GM23338 (cell line): ENCODE measurements around the gene DVL2. TPM values are rescaled to one million over a fixed set of nuclear protein-coding genes. Genes with fewer than 3 reads are reported as not detected.
A peak's percentile ranks its signal among the peaks of the same experiment; 100 is the strongest.

Source experiments
- ATAC-seq: fragments of 200-7000 bp; cut with Tn5 transposase; 3 replicates; pipeline ENCODE4 v1.9.1; 2020
- DNase-seq: peaks from one replicate; pipeline ENCODE4 v3.0.0-alpha.2; 2015; ENCODE audit warnings: low spot score
- H2AFZ ChIP-seq: fragments of 200-600 bp; sonication (generic); 2 replicates; pipeline ENCODE4 v1.8.0; 2016; ENCODE audit warnings: antibody characterized with exemption, mild to moderate bottlenecking, moderate library complexity
- H3F3A ChIP-seq: fragments of 200-600 bp; sonication (generic); replicated peaks from 2 replicates; pipeline ENCODE4 v1.8.0; 2017; ENCODE audit warnings: antibody characterized with exemption, mixed run types, low read depth
- H3K27ac ChIP-seq: fragments of 200-600 bp; sonication (generic); 2 replicates; pipeline ENCODE4 v1.6.1; 2016; ENCODE audit warnings: low read depth
- H3K27me3 ChIP-seq: fragments of 200-600 bp; sonication (generic); 2 replicates; pipeline ENCODE4 v1.8.0; 2016; ENCODE audit warnings: mild to moderate bottlenecking, mixed run types, moderate library complexity; ENCODE audit not compliant: insufficient read depth
- H3K36me3 ChIP-seq: fragments of 200-600 bp; sonication (generic); 2 replicates; pipeline ENCODE4 v1.8.0; 2016; ENCODE audit warnings: mild to moderate bottlenecking; ENCODE audit not compliant: insufficient read depth
- H3K4me1 ChIP-seq: fragments of 200-600 bp; sonication (generic); 2 replicates; pipeline ENCODE4 v1.8.0; 2016; ENCODE audit warnings: mild to moderate bottlenecking, moderate library complexity; ENCODE audit not compliant: insufficient read depth
- H3K4me2 ChIP-seq: fragments of 200-600 bp; sonication (generic); 2 replicates; pipeline ENCODE4 v1.7.1; 2017; ENCODE audit warnings: mixed run types
- H3K4me3 ChIP-seq: fragments of 200-600 bp; sonication (generic); 2 replicates; pipeline ENCODE4 v1.6.1; 2016; ENCODE audit warnings: mixed run types
- H3K79me2 ChIP-seq: fragments of 200-600 bp; sonication (generic); replicated peaks from 2 replicates; pipeline ENCODE4 v1.8.0; 2017; ENCODE audit warnings: mild to moderate bottlenecking; ENCODE audit not compliant: insufficient read depth
- H3K9me2 ChIP-seq: fragments of 200-600 bp; sonication (generic); 2 replicates; pipeline ENCODE4 v1.8.0; 2017; ENCODE audit not compliant: insufficient read depth
- H4K20me1 ChIP-seq: fragments of 200-600 bp; sonication (generic); replicated peaks from 2 replicates; pipeline ENCODE4 v1.8.0; 2017; ENCODE audit warnings: mild to moderate bottlenecking; ENCODE audit not compliant: insufficient read depth
- H3K27ac Mint-ChIP-seq: 2 replicates; pipeline ENCODE4 v1.8.0; 2020; ENCODE audit warnings: inconsistent platforms, mild to moderate bottlenecking, moderate library complexity, mixed read lengths
- H3K27me3 Mint-ChIP-seq: 3 replicates; pipeline ENCODE4 v1.8.0; 2022; ENCODE audit warnings: low read depth, mild to moderate bottlenecking, moderate library complexity, mixed read lengths, inconsistent platforms; ENCODE audit not compliant: insufficient read depth, poor library complexity
- H3K36me3 Mint-ChIP-seq: 3 replicates; pipeline ENCODE4 v1.8.0; 2021; ENCODE audit warnings: low read depth, mild to moderate bottlenecking, inconsistent platforms, moderate library complexity, mixed read lengths
- H3K4me1 Mint-ChIP-seq: 3 replicates; pipeline ENCODE4 v1.8.0; 2020; ENCODE audit warnings: mild to moderate bottlenecking, inconsistent platforms, mixed read lengths
- H3K4me3 Mint-ChIP-seq: 3 replicates; pipeline ENCODE4 v1.8.0; 2021; ENCODE audit warnings: moderate library complexity, mild to moderate bottlenecking, inconsistent platforms, mixed read lengths
- H3K9me3 Mint-ChIP-seq: 3 replicates; pipeline ENCODE4 v1.8.0; 2020; ENCODE audit warnings: moderate library complexity, mild to moderate bottlenecking, inconsistent platforms, mixed read lengths
- CREB1 ChIP-seq: fragments of 250-450 bp; sonication (Bioruptor Pico); IDR thresholded peaks from 2 replicates; pipeline ENCODE4 v1.5.0; 2020; ENCODE audit warnings: low read depth, mild to moderate bottlenecking, moderate library complexity
- NANOG ChIP-seq: IDR thresholded peaks from 2 replicates; pipeline ENCODE4 v1.6.1; 2016; ENCODE audit warnings: antibody characterized with exemption, borderline replicate concordance
- ZNF114 ChIP-seq: fragments of 250-450 bp; sonication (Bioruptor Pico); IDR thresholded peaks from 2 replicates; pipeline ENCODE4 v1.5.0; 2020; ENCODE audit warnings: mild to moderate bottlenecking, moderate library complexity
- ZNF331 ChIP-seq: fragments of 250-450 bp; sonication (Bioruptor Pico); IDR thresholded peaks from 2 replicates; pipeline ENCODE4 v1.5.0; 2020; ENCODE audit warnings: low read depth, mild to moderate bottlenecking, moderate library complexity
- polyA plus RNA-seq: library from polyadenylated mRNA; unstranded; fragments of >200 nt; fragmentation: Nextera tagmentation; extraction: Ambion mirVana; gene quantifications from 2 replicates; pipeline ENCODE4 v1.2.1, GENCODE V29; 2016
- total RNA-seq: library from RNA; depleted of rRNA; stranded (reverse); fragments of >200 nt; shearing (Covaris generic); gene quantifications from 2 replicates; pipeline ENCODE4 v1.2.3, GENCODE V29; 2014
- TF ChIP-seq, protein P1 (sequence below): IDR thresholded peaks from 2 replicates; pipeline ENCODE4 v1.6.1; 2016; ENCODE audit warnings: antibody characterized with exemption
- TF ChIP-seq, protein P2 (sequence below), 2 experiments: fragments of 200-600 bp in 1 of 2; sonication (generic) in 1 of 2; conservative IDR thresholded peaks; 2 replicates each; pipeline versions ENCODE4 v1.5.1 to v1.6.1; 2016 to 2017; ENCODE audit warnings: antibody characterized with exemption in 2 of 2, low read depth in 2 of 2, mild to moderate bottlenecking in 2 of 2, moderate library complexity in 1 of 2
- TF ChIP-seq, protein P3 (sequence below): IDR thresholded peaks from one replicate; pipeline ENCODE4 v1.6.1; 2018; ENCODE audit warnings: antibody characterized with exemption; ENCODE audit not compliant: unreplicated experiment

Gene DVL2
- total and polyA plus RNA-seq, 2 experiments from 2014 or later, result 19.7 to 80.6 TPM

DNA sequence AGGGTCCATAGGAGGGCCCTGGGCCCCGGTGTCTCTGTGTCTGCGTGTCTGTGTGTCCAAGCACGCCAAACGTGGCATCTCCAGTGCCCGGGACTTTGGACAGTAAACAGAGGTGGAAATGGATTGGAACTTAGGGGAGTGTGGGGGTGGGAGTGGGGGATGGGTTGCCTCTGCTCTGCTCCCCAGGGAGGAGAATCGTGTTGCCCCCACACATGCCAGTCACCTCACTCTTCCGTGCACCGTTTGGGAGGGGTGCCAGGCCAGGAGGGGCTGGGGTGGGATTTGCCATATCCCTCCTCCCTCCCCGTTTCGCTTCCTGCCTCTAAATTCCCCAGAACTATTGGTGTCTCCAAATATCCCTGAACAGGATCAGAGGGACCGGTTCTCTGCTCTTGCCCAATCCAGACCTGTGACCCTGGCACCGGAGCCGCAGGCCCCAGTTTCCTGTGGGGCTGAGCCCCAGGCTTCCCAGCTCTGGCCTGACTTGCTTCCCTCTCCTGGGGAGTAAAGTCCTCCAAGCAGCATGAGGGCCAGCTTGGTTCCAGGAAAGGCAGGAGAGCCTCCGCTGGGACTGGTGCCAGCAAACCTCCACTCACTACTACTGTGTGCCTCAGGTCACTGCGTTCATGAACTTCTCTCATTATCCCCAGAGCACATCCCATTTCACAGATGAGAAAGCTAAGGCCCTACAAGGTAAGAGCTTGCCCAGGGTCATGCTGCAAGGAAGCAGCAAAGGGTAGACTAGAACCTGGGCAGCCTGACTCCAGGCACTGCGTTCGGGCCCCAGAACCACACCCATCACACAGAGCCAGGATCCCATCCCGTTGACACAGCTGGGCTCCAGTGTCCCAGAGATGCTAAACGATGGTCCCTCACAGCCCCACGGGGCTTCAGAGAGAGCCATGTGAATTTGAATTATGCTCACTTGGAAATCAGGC, 54.7 kb downstream of the DVL2 start, which contains the start of gene ASGR1:
Gene ASGR1, minus strand, starts transcription at position 54 of the 938 bp plus-strand sequence. CDS start 807 bp downstream, outside the sequence.
- Histone ChIP-seq H3K27ac (no peak within 1 kb of the TSS), H3K79me2 (no peaks in the 10 kb centered on the region), H3K9me2 (no peaks in the 10 kb centered on the region), H2AFZ (peak within 1 kb of the TSS; percentile 99), H3K4me3 (peak within 1 kb of the TSS; percentile 90), H3F3A (peaks cover 10% of the 10 kb centered on the region), H3K4me2 (peak within 1 kb of the TSS; percentile 99), H4K20me1 (no peaks in the 10 kb centered on the region), H3K27me3 (peaks cover 40% of the 10 kb centered on the region), H3K36me3 (no peaks in the 10 kb centered on the region), H3K4me1 (peaks cover 4% of the 10 kb centered on the region; the same call in 1 of the 2 replicates)
- no peak for DNase-seq
- 0 out of 3 replicates have a peak within 1 kb of the TSS, but pooled peaks have one; percentile 11 for H3K4me3 Mint-ChIP-seq
- ATAC-seq, result no peak
- no peak within 1 kb of the TSS for H3K27ac Mint-ChIP-seq
- H3K4me1 Mint-ChIP-seq, result peaks cover 12% of the 10 kb centered on the region
- TF ChIP-seq, protein P1, sequence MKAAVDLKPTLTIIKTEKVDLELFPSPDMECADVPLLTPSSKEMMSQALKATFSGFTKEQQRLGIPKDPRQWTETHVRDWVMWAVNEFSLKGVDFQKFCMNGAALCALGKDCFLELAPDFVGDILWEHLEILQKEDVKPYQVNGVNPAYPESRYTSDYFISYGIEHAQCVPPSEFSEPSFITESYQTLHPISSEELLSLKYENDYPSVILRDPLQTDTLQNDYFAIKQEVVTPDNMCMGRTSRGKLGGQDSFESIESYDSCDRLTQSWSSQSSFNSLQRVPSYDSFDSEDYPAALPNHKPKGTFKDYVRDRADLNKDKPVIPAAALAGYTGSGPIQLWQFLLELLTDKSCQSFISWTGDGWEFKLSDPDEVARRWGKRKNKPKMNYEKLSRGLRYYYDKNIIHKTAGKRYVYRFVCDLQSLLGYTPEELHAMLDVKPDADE, result no peak
- TF ChIP-seq CREB1 (CRISPR knock-in tag) (no peak), ZNF114 (CRISPR knock-in tag) (no peak), NANOG (no peak), ZNF331 (CRISPR knock-in tag) (no peak)
- TF ChIP-seq, protein P2, sequence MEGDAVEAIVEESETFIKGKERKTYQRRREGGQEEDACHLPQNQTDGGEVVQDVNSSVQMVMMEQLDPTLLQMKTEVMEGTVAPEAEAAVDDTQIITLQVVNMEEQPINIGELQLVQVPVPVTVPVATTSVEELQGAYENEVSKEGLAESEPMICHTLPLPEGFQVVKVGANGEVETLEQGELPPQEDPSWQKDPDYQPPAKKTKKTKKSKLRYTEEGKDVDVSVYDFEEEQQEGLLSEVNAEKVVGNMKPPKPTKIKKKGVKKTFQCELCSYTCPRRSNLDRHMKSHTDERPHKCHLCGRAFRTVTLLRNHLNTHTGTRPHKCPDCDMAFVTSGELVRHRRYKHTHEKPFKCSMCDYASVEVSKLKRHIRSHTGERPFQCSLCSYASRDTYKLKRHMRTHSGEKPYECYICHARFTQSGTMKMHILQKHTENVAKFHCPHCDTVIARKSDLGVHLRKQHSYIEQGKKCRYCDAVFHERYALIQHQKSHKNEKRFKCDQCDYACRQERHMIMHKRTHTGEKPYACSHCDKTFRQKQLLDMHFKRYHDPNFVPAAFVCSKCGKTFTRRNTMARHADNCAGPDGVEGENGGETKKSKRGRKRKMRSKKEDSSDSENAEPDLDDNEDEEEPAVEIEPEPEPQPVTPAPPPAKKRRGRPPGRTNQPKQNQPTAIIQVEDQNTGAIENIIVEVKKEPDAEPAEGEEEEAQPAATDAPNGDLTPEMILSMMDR (conservative IDR thresholded peaks at IDR 0.05; ENCODE audit: low read depth in 2 of 2), result no peak
- TF ChIP-seq, protein P3, sequence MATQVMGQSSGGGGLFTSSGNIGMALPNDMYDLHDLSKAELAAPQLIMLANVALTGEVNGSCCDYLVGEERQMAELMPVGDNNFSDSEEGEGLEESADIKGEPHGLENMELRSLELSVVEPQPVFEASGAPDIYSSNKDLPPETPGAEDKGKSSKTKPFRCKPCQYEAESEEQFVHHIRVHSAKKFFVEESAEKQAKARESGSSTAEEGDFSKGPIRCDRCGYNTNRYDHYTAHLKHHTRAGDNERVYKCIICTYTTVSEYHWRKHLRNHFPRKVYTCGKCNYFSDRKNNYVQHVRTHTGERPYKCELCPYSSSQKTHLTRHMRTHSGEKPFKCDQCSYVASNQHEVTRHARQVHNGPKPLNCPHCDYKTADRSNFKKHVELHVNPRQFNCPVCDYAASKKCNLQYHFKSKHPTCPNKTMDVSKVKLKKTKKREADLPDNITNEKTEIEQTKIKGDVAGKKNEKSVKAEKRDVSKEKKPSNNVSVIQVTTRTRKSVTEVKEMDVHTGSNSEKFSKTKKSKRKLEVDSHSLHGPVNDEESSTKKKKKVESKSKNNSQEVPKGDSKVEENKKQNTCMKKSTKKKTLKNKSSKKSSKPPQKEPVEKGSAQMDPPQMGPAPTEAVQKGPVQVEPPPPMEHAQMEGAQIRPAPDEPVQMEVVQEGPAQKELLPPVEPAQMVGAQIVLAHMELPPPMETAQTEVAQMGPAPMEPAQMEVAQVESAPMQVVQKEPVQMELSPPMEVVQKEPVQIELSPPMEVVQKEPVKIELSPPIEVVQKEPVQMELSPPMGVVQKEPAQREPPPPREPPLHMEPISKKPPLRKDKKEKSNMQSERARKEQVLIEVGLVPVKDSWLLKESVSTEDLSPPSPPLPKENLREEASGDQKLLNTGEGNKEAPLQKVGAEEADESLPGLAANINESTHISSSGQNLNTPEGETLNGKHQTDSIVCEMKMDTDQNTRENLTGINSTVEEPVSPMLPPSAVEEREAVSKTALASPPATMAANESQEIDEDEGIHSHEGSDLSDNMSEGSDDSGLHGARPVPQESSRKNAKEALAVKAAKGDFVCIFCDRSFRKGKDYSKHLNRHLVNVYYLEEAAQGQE, result no peak
- no peaks in the 10 kb centered on the region for H3K36me3 Mint-ChIP-seq
- H3K27me3 Mint-ChIP-seq, result peaks cover 16% of the 10 kb centered on the region
- no peaks in the 10 kb centered on the region for H3K9me3 Mint-ChIP-seq
